HEK293T (cell line): ENCODE measurements around the gene FAM8A1.
"Not testable (repeated sequence)": the region's sequence is repeated elsewhere in the genome, so short reads cannot be mapped to it uniquely, and the experiment has no call there.

Experiments
- CTCF ChIA-PET: fragments of 350-600 bp; formaldehyde crosslinking; extraction: SDS; loops from one replicate; lab custom pipeline; 2021; ENCODE audit warnings: antibody characterized with exemption, inconsistent platforms; lab: Yijun Ruan, JAX
- POLR2A ChIA-PET: fragments of 350-600 bp; formaldehyde crosslinking; extraction: SDS; loops from one replicate; lab custom pipeline; 2020; ENCODE audit warnings: antibody characterized with exemption, inconsistent platforms; lab: Yijun Ruan, JAX
- DNase-seq: peaks from one replicate; pipeline ENCODE4 v3.0.0; 2012; ENCODE audit warnings: mixed read lengths; ENCODE audit errors: extremely low spot score
- ARNT ChIP-seq: fragments of 450-650 bp; IDR thresholded peaks from 2 replicates; pipeline ENCODE4 v1.6.1; 2017; ENCODE audit warnings: mild to moderate bottlenecking
- BHLHE40 ChIP-seq: fragments of 450-650 bp; IDR thresholded peaks from 2 replicates; pipeline ENCODE4 v1.6.1; 2016; ENCODE audit warnings: mild to moderate bottlenecking, moderate library complexity, borderline replicate concordance
- CTBP1 ChIP-seq: fragments of 450-650 bp; IDR thresholded peaks from 2 replicates; pipeline ENCODE4 v1.6.1; 2016; ENCODE audit warnings: borderline replicate concordance
- ELF4 ChIP-seq: fragments of 450-650 bp; IDR thresholded peaks from 2 replicates; pipeline ENCODE4 v1.6.1; 2017; ENCODE audit warnings: antibody characterized with exemption
- FOXA1 ChIP-seq: fragments of 450-650 bp; IDR thresholded peaks from 2 replicates; pipeline ENCODE4 v1.6.1; 2016; ENCODE audit warnings: mild to moderate bottlenecking
- FOXK2 ChIP-seq: fragments of 450-650 bp; IDR thresholded peaks from 2 replicates; pipeline ENCODE4 v1.6.1; 2016; ENCODE audit warnings: mild to moderate bottlenecking
- FOXM1 ChIP-seq: fragments of 450-650 bp; IDR thresholded peaks from 2 replicates; pipeline ENCODE4 v1.6.1; 2017; ENCODE audit warnings: mild to moderate bottlenecking, borderline replicate concordance
- HDGF ChIP-seq: fragments of 450-650 bp; IDR thresholded peaks from 2 replicates; pipeline ENCODE4 v1.6.1; 2017; ENCODE audit warnings: antibody characterized with exemption, borderline replicate concordance
- L3MBTL2 ChIP-seq: fragments of 450-650 bp; conservative IDR thresholded peaks from 2 replicates; pipeline ENCODE4 v1.6.1; 2016; ENCODE audit warnings: mild to moderate bottlenecking
- LEF1 ChIP-seq: fragments of 450-650 bp; IDR thresholded peaks from 2 replicates; pipeline ENCODE4 v1.6.1; 2017; ENCODE audit warnings: mild to moderate bottlenecking, borderline replicate concordance
- NFRKB ChIP-seq: fragments of 450-650 bp; IDR thresholded peaks from 2 replicates; pipeline ENCODE4 v1.6.1; 2016; ENCODE audit warnings: mild to moderate bottlenecking, moderate library complexity
- SP1 ChIP-seq: fragments of 450-650 bp; IDR thresholded peaks from 2 replicates; pipeline ENCODE4 v1.6.1; 2017
- SUZ12 ChIP-seq: fragments of 450-650 bp; IDR thresholded peaks from 2 replicates; pipeline ENCODE4 v1.6.1; 2016; ENCODE audit warnings: mild to moderate bottlenecking
- TARDBP ChIP-seq: fragments of 450-650 bp; IDR thresholded peaks from 2 replicates; pipeline ENCODE4 v1.6.1; 2016
- ZNF384 ChIP-seq: fragments of 450-650 bp; IDR thresholded peaks from 2 replicates; pipeline ENCODE4 v1.6.1; 2016
- TF ChIP-seq, protein P1 (sequence below): fragments of 450-650 bp; IDR thresholded peaks from 2 replicates; pipeline ENCODE4 v1.6.1; 2016

Gene FAM8A1

DNA sequence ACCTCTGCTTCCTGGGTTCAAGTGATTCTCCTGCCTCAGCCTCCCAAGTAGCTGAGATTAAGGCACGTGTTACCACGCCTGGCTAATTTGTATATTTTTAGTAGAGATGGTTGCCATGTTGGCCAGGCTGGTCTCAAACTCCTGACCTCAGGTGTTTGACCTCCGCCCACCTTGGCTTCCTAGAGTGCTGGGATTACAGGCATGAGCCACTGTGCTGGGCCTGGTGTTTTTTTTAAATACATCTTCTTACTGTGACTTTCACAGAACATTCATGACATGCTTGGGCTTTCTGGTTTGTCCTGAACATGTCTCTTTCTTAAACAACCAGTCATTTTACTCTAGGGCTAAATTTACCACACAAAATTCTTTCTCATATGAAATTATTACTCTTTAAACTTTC, 34.7 kb upstream of the FAM8A1 start:
- POLR2A ChIA-PET = no interaction called here
- DNase-seq = no peak
- TF ChIP-seq, protein P1, sequence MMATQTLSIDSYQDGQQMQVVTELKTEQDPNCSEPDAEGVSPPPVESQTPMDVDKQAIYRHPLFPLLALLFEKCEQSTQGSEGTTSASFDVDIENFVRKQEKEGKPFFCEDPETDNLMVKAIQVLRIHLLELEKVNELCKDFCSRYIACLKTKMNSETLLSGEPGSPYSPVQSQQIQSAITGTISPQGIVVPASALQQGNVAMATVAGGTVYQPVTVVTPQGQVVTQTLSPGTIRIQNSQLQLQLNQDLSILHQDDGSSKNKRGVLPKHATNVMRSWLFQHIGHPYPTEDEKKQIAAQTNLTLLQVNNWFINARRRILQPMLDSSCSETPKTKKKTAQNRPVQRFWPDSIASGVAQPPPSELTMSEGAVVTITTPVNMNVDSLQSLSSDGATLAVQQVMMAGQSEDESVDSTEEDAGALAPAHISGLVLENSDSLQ = no peak
- no peak for TF ChIP-seq FOXK2
- no peak for TF ChIP-seq SUZ12
- no peak for TF ChIP-seq FOXA1
- TF ChIP-seq FOXM1 = no peak
- TF ChIP-seq SP1 = no peak
- no peak for TF ChIP-seq ELF4
- no peak for TF ChIP-seq TARDBP
- TF ChIP-seq ARNT = no peak
- TF ChIP-seq CTBP1 = no peak
- no peak for TF ChIP-seq L3MBTL2
- no peak for TF ChIP-seq BHLHE40
- no peak for TF ChIP-seq HDGF
- TF ChIP-seq ZNF384 = no peak
- no peak for TF ChIP-seq NFRKB
- TF ChIP-seq LEF1 = no peak
- CTCF ChIA-PET = no interaction called here

DNA sequence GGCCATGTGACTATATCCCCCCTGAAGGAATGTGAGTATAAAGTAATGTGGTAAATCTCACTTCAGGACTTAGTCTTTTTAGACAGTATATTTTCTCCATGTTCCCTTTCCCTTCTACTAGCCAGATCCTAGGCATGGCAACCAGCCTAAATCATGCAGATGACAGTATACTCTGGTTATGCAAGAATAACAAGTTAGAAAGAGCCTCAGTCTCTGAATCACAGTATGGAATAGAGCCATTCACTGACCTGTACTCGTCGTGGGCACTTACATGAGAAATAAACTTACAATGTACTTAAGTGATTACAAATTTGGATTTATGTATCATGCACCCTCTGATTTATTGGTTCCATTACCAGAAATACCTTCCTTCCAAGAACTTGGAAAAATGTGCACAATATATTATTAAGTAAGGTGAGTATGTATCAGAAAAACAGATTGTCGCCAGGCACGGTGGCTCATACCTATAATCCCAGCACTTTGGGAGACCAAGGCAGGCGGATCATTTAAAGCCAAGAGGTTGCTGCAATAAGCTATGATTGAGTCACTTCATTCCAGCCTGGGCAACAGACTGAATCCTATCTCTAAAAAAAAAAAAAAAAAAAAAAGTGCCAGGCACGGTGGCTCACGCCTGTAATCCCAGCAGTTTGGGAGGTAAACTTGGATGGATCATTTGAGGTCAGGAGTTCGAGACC, 25.1 kb upstream of the FAM8A1 start:
- CTCF ChIA-PET = interaction anchor here (0.6 kb wide), 1 partner anchor 450 kb away, joined by 4 read pairs; no protein-coding TSS in a partner anchor
- TF ChIP-seq BHLHE40 = no peak
- POLR2A ChIA-PET = interaction anchor here (1.2 kb wide), 1 partner anchor 182 kb away, joined by 3 read pairs; the partner anchor contains the start of gene CAP2
- no peak for DNase-seq

DNA sequence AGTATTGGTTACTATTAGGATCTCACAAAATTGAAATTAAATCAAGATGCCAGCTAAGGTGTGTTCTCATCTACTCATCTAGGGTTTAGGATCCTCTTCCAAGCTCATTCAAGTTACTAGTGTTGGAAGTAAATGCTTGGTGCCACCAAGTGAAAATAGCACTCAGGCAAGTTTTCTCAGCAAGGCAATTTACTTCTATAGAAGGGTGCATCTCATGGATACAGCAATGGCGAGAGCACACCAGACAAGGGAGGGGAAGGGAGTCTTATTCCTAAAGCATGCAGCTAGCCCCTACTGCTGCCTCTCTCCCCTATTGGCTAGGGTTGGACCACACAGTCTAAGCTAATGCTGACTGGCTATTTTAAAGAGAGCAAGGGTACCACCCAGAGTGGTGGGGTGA, 23.0 kb upstream of the FAM8A1 start:
- CTCF ChIA-PET = no interaction called here
- TF ChIP-seq ZNF384 = no peak
- TF ChIP-seq SUZ12 = no peak
- no peak for TF ChIP-seq BHLHE40
- no peak for TF ChIP-seq FOXM1
- POLR2A ChIA-PET = no interaction called here
- no peak for DNase-seq

DNA sequence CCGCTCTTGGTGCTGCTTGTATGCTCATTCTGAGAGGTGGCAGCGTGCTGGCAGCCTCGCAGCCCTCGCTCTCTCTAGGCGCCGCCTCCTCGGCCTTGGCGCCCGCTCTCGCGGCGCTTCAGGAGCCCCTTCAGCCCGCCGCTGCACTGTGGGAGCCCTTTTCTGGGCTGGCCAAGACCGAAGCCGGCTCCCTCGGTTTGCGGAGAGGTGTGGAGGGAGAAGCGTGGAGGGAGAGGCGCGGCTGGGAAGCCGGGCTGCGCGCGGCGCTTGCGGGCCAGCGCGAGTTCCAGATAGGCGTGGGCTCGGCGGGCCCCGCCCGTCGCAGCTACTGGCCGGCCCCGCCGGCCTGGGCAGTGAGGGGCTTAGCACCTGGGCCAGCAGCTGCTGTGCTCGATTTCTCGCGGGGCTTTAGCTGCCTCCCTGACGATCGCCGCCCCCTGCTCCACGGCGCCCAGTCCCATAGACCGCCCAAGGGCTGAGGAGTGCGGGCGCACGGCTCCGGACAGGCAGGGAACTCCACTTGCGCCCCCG, 19.5 kb upstream of the FAM8A1 start:
- DNase-seq = no peak
- TF ChIP-seq ELF4 (no peak), BHLHE40 (no peak), ARNT (no peak), ZNF384 (no peak), FOXA1 (no peak), FOXK2 (no peak), TARDBP (no peak), FOXM1 (no peak), LEF1 (no peak), L3MBTL2 (no peak), SP1 (no peak), NFRKB (no peak), CTBP1 (no peak), SUZ12 (no peak), HDGF (no peak)
- TF ChIP-seq, protein P1 = no peak
- CTCF ChIA-PET = interaction anchor here (1.2 kb wide), 1 partner anchor 235 kb away, joined by 3 read pairs; no protein-coding TSS in a partner anchor
- POLR2A ChIA-PET = no interaction called here

DNA sequence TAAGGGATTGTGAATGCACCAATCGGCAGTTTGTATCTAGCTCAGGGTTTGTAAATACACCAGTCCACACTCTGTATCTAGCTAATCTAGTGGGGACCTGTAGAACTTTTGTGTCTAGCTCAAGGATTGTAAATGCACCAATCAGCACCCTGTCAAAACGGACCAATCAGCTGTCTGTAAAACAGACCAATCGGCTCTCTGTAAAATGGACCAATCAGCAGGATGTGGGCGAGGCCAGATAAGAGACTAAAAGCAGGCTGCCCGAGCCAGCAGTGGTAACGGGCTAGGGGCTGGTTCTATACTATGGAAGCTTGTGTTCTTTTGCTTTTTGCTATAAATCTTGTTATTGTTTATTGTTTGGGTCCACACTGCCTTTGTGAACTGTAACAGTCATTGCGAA, 18.8 kb upstream of the FAM8A1 start:
- POLR2A ChIA-PET, DNase-seq: not testable (repeated sequence)
- CTCF ChIA-PET = interaction anchor here (0.5 to 1.2 kb wide), 3 partner anchors 130 to 237 kb away, joined by 3 to 4 read pairs (median 3); no protein-coding TSS in a partner anchor

DNA sequence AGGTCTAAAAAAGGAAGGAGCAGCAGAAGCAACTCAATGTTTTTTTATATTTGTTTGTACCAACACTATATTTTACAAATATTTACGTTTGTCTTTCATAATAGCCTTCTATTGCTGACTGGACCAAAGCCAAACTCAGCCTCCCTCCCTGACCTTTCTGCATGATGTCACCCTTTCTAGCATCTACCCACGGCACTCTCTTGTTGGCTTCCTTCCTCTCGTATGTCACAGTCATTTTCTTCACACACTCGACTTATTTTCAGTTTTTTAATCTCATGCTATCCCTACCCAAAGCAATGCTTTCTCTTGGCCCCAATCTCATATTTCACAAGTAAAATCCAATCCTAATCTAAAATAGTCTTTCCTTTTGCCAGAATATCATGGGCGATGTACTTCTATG, 16.3 kb upstream of the FAM8A1 start:
- no peak for DNase-seq
- TF ChIP-seq FOXK2 = no peak
- TF ChIP-seq SP1 = no peak
- TF ChIP-seq ZNF384 = no peak
- no peak for TF ChIP-seq TARDBP
- TF ChIP-seq FOXA1 = no peak
- no peak for TF ChIP-seq ARNT
- TF ChIP-seq LEF1 = no peak
- no peak for TF ChIP-seq ELF4
- no peak for TF ChIP-seq HDGF
- CTCF ChIA-PET = interaction anchor here (0.6 to 1.1 kb wide), 11 partner anchors 26 to 1633 kb away, joined by 3 to 6 read pairs (median 3); partner anchors contain the start of gene CAP2
- POLR2A ChIA-PET = no interaction called here

DNA sequence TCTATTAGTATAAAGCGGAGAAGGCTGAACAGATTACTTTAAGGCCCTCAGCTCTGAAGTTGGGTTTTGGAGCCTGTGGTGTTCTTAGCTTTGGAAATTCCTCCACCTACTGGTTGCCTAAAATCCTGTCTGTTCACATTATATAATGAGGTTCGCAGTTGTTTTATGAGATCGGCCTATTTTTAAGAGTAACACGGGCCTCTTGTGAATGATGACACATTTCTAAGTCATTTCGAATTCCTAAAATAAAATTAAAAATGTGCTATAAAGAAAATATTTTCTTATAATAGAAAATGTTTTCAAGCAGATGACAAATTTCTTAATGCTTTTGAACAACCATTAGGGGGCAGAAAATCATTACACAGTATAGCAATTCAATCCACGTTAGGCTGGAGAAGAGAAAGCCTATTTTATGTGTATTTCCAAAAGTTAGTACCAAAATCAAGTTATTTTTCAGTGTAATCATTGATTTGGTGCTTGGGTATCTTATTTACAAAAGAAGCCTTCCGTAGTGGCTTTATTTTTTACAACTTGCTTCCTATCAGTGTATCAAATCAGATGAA, 15.8 kb upstream of the FAM8A1 start:
- DNase-seq = peak; percentile 59
- ChIA-PET POLR2A (no interaction called here), CTCF (interaction anchor here (0.6 to 1.1 kb wide), 11 partner anchors 25 to 1634 kb away, joined by 3 to 6 read pairs (median 3); partner anchors contain the start of gene CAP2)
- TF ChIP-seq BHLHE40 = no peak
- no peak for TF ChIP-seq ELF4
- TF ChIP-seq NFRKB = no peak
- no peak for TF ChIP-seq L3MBTL2
- no peak for TF ChIP-seq HDGF
- TF ChIP-seq LEF1 = no peak
- TF ChIP-seq ZNF384 = no peak
- no peak for TF ChIP-seq FOXA1
- no peak for TF ChIP-seq SUZ12
- no peak for TF ChIP-seq TARDBP
- TF ChIP-seq FOXM1 = no peak
- TF ChIP-seq FOXK2 = no peak
